Hepatocyte (in vitro differentiated cells): ENCODE data around the gene DCAF8. TPM values are rescaled to one million over a fixed set of nuclear protein-coding genes. Genes with fewer than 3 reads are reported as not detected.

Experiments
- DNase-seq: peaks from one replicate; pipeline ENCODE4 v3.0.0-alpha.2; 2016; ENCODE audit warnings: low spot score
- H2AFZ ChIP-seq: fragments of 200-600 bp; sonication (generic); 2 replicates; pipeline ENCODE4 v1.6.0; 2016; ENCODE audit warnings: antibody characterized with exemption, mild to moderate bottlenecking
- H3K27ac ChIP-seq: fragments of 200-600 bp; sonication (generic); 2 replicates; pipeline ENCODE4 v1.5.1; 2016; ENCODE audit warnings: mild to moderate bottlenecking
- H3K27me3 ChIP-seq: fragments of 200-600 bp; sonication (generic); 2 replicates; pipeline ENCODE4 v1.6.1; 2016
- H3K36me3 ChIP-seq: fragments of 200-600 bp; sonication (generic); replicated peaks from 2 replicates; pipeline ENCODE4 v1.5.1; 2016; ENCODE audit warnings: low read depth; ENCODE audit not compliant: insufficient read depth
- H3K4me1 ChIP-seq: fragments of 200-600 bp; sonication (generic); 2 replicates; pipeline ENCODE4 v1.5.1; 2016; ENCODE audit warnings: mild to moderate bottlenecking, moderate library complexity; ENCODE audit not compliant: insufficient read depth
- H3K4me2 ChIP-seq: fragments of 200-600 bp; sonication (generic); 2 replicates; pipeline ENCODE4 v1.6.0; 2016
- H3K4me3 ChIP-seq: fragments of 200-600 bp; sonication (generic); 2 replicates; pipeline ENCODE4 v1.5.1; 2016; ENCODE audit warnings: mild to moderate bottlenecking
- H3K79me2 ChIP-seq: fragments of 200-600 bp; sonication (generic); 2 replicates; pipeline ENCODE4 v1.6.0; 2017; ENCODE audit warnings: mild to moderate bottlenecking
- H3K9me2 ChIP-seq: fragments of 200-600 bp; sonication (generic); replicated peaks from 2 replicates; pipeline ENCODE4 v1.6.0; 2017; ENCODE audit warnings: mild to moderate bottlenecking; ENCODE audit not compliant: insufficient read depth
- H3K9me3 ChIP-seq: fragments of 200-600 bp; sonication (generic); 2 replicates; pipeline ENCODE4 v1.5.1; 2016; ENCODE audit warnings: low read depth, mild to moderate bottlenecking
- H4K20me1 ChIP-seq: fragments of 200-600 bp; sonication (generic); 2 replicates; pipeline ENCODE4 v1.6.0; 2016; ENCODE audit warnings: mild to moderate bottlenecking; ENCODE audit not compliant: insufficient read depth, poor library complexity, severe bottlenecking
- CTCF ChIP-seq: fragments of 200-600 bp; sonication (generic); IDR thresholded peaks from 2 replicates; pipeline ENCODE4 v1.5.1; 2016; ENCODE audit warnings: antibody characterized with exemption, mild to moderate bottlenecking; ENCODE audit not compliant: poor library complexity
- EZH2 ChIP-seq: fragments of 200-600 bp; sonication (generic); IDR thresholded peaks from 2 replicates; pipeline ENCODE4 v1.6.1; 2016; ENCODE audit warnings: antibody characterized with exemption, mild to moderate bottlenecking, borderline replicate concordance
- EZH2phosphoT487 ChIP-seq: fragments of 200-600 bp; sonication (generic); IDR thresholded peaks from one replicate; pipeline ENCODE4 v1.6.1; 2018; ENCODE audit warnings: antibody characterized with exemption, mild to moderate bottlenecking, low read depth, moderate library complexity; ENCODE audit not compliant: unreplicated experiment, severe bottlenecking
- WGBS: methylation state at CpG from one replicate; pipeline ENCODE4 v1.1.6; 2016; ENCODE audit warnings: low lambda C conversion rate; ENCODE audit errors: missing lambda C conversion rate; 5-methylcytosine and 5-hydroxymethylcytosine counted together
- polyA plus RNA-seq: library from polyadenylated mRNA; unstranded; fragments of >200 nt; fragmentation: Nextera tagmentation; extraction: Ambion mirVana; gene quantifications from 2 replicates; pipeline ENCODE4 v1.2.1, GENCODE V29; 2016
- total RNA-seq: library from RNA; depleted of rRNA; stranded (reverse); fragments of >200 nt; gene quantifications from 2 replicates; pipeline ENCODE4 v1.2.3, GENCODE V29; 2014

The DCAF8 gene
- total and polyA plus RNA-seq, 2 experiments from 2014 or later = 95.1 to 110 TPM

GRCh38 chr1:160210561-160210960, 51.8 kb downstream of the DCAF8 start:
- no peak for DNase-seq
- no peaks in the 10 kb centered on the region for H3K36me3 ChIP-seq
- peaks cover 16% of the 10 kb centered on the region for H3K4me1 ChIP-seq
- H3K27me3 ChIP-seq = no peaks in the 10 kb centered on the region
- TF ChIP-seq EZH2phosphoT487 (no peak), EZH2 (no peak), CTCF (no peak)
- peaks cover 8% of the 10 kb centered on the region for H4K20me1 ChIP-seq
- 70% methylated on average over 5 of the region's 5 CpGs for WGBS
- H3K79me2 ChIP-seq = peaks cover 17% of the 10 kb centered on the region
- no peak overlapping the region for H3K4me3 ChIP-seq
- H3K4me2 ChIP-seq = no peak overlapping the region
- no peaks in the 10 kb centered on the region for H3K9me3 ChIP-seq
- H3K9me2 ChIP-seq = no peaks in the 10 kb centered on the region
- no peak overlapping the region for H2AFZ ChIP-seq
- no peak overlapping the region for H3K27ac ChIP-seq

GRCh38 chr1:160209321-160210046, 52.9 kb downstream of the DCAF8 start:
- Histone ChIP-seq H3K4me2 (peak overlapping the region; percentile 33), H3K36me3 (no peaks in the 10 kb centered on the region), H3K9me3 (no peaks in the 10 kb centered on the region), H3K27ac (no peak overlapping the region), H4K20me1 (peaks cover 8% of the 10 kb centered on the region), H3K9me2 (no peaks in the 10 kb centered on the region), H2AFZ (no peak overlapping the region), H3K79me2 (peaks cover 17% of the 10 kb centered on the region), H3K4me3 (no peak overlapping the region), H3K27me3 (no peaks in the 10 kb centered on the region), H3K4me1 (peaks cover 21% of the 10 kb centered on the region)
- no peak for DNase-seq
- 47% methylated on average over 5 of the region's 7 CpGs for WGBS
- no peak for TF ChIP-seq CTCF
- no peak for TF ChIP-seq EZH2
- TF ChIP-seq EZH2phosphoT487 = no peak

GRCh38 chr1:160208557-160209320, 53.6 kb downstream of the DCAF8 start:
- no peaks in the 10 kb centered on the region for H3K27me3 ChIP-seq
- WGBS = 70% methylated on average over 6 of the region's 6 CpGs
- DNase-seq = no peak
- H3K9me2 ChIP-seq = no peaks in the 10 kb centered on the region
- no peaks in the 10 kb centered on the region for H3K9me3 ChIP-seq
- H4K20me1 ChIP-seq = peaks cover 8% of the 10 kb centered on the region
- no peak overlapping the region for H3K27ac ChIP-seq
- peaks cover 21% of the 10 kb centered on the region for H3K4me1 ChIP-seq
- no peak overlapping the region for H3K4me2 ChIP-seq
- H3K4me3 ChIP-seq = no peak overlapping the region
- H3K36me3 ChIP-seq = no peaks in the 10 kb centered on the region
- TF ChIP-seq EZH2 (no peak), CTCF (no peak), EZH2phosphoT487 (no peak)
- no peak overlapping the region for H2AFZ ChIP-seq
- H3K79me2 ChIP-seq = peaks cover 17% of the 10 kb centered on the region
